Effector memory CD8-positive, alpha-beta T cell (primary cell): ENCODE results near the gene FARP1.
A peak's percentile ranks its signal among the peaks of the same experiment; 100 is the strongest.

ENCODE experiments used
- ATAC-seq: fragments of 150-1000 bp; cut with Tn5 transposase; replicated peaks from 2 replicates; pipeline ENCODE4 v1.10.0; 2021; ENCODE audit warnings: mild to moderate bottlenecking, moderate library complexity
- DNase-seq, 3 experiments: peaks; one replicate each; pipeline ENCODE4 v3.0.0; 2021
- H3K27ac Mint-ChIP-seq, 2 donors: one replicate each; pipeline ENCODE4 v1.8.0; 2022; ENCODE audit warnings: mild to moderate bottlenecking in 2 of 2, mixed read lengths in 2 of 2, moderate library complexity in 2 of 2
- H3K27me3 Mint-ChIP-seq, 2 donors: one replicate each; pipeline ENCODE4 v1.8.0; 2022; ENCODE audit warnings: mixed read lengths in 2 of 2
- H3K36me3 Mint-ChIP-seq: one replicate; pipeline ENCODE4 v1.8.0; 2022; ENCODE audit warnings: mild to moderate bottlenecking, moderate library complexity, mixed read lengths; ENCODE audit not compliant: insufficient read depth
- H3K4me1 Mint-ChIP-seq, 2 donors: one replicate each; pipeline ENCODE4 v1.8.0; 2022; ENCODE audit warnings: low read depth in 2 of 2, mixed read lengths in 2 of 2
- H3K4me3 Mint-ChIP-seq, 2 donors: one replicate each; pipeline ENCODE4 v1.8.0; 2022; ENCODE audit warnings: mild to moderate bottlenecking in 2 of 2, mixed read lengths in 2 of 2, moderate library complexity in 2 of 2
- H3K9me3 Mint-ChIP-seq, 2 donors: one replicate each; pipeline ENCODE4 v1.8.0; 2022; ENCODE audit warnings: mixed read lengths in 2 of 2

Gene FARP1

DNA sequence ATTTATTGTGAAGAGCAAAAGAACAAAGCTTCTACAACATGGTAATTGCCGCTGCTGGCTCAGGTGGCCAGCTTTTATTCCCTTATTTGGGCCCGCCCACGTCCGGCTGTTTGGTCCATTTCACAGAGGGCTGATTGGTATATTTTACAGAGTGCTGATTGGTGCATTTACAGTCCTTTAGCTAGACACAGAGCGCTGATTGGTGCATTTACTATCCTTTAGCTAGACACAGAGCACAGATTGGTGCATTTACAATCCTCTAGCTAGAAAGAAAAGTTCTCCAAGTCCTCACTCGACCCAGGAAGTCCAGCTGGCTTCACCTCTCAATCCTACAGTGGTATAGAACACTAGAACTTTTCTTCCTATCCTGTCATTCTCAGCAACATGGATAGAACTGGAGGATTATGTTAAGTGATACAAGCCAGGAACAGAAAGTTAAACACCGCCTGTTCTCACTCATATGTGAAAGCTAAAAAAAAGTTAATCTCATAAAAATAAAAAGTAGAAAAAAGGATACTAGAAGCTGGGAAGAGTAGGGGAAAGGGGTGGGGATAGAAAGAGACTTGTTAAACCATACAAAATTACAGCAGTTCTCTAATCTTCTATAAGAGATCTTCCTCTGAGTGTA lies 33.6 kb upstream of the FARP1 start:
- Mint-ChIP-seq H3K27me3 (peaks cover 8 to 18% of the 10 kb centered on the region in 2 donors), H3K4me3 (no peak overlapping the region), H3K9me3 (no peaks in the 10 kb centered on the region), H3K36me3 (no peaks in the 10 kb centered on the region), H3K27ac (no peak overlapping the region), H3K4me1 (no peaks in the 10 kb centered on the region)
- DNase-seq (no peak), ATAC-seq (no peak)

DNA sequence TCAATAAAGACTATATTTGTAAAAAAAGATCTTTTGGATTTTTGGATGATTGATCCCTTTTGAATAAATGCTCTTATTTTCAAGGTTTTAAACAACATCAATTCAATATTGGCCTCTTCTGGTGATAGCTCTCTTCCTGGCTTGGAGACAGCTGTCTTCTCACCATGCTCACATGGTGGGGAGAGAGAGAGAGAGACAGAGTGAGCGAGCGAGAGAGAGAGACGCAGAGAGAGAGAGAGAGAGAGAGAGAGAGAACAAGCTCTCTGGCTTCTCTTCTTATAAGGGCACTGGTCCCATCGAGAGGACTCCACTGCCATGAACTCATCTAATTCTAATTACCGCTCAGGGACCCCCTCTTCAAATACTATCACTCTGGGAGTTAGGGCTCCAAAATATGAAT lies 32.1 kb upstream of the FARP1 start:
- H3K4me1 Mint-ChIP-seq = no peaks in the 10 kb centered on the region
- ATAC-seq (no peak), DNase-seq (no peak)
- no peak overlapping the region for H3K27ac Mint-ChIP-seq
- peaks cover 13 to 18% of the 10 kb centered on the region in 2 donors for H3K27me3 Mint-ChIP-seq
- no peak overlapping the region for H3K4me3 Mint-ChIP-seq
- no peaks in the 10 kb centered on the region for H3K9me3 Mint-ChIP-seq
- H3K36me3 Mint-ChIP-seq = no peaks in the 10 kb centered on the region

DNA sequence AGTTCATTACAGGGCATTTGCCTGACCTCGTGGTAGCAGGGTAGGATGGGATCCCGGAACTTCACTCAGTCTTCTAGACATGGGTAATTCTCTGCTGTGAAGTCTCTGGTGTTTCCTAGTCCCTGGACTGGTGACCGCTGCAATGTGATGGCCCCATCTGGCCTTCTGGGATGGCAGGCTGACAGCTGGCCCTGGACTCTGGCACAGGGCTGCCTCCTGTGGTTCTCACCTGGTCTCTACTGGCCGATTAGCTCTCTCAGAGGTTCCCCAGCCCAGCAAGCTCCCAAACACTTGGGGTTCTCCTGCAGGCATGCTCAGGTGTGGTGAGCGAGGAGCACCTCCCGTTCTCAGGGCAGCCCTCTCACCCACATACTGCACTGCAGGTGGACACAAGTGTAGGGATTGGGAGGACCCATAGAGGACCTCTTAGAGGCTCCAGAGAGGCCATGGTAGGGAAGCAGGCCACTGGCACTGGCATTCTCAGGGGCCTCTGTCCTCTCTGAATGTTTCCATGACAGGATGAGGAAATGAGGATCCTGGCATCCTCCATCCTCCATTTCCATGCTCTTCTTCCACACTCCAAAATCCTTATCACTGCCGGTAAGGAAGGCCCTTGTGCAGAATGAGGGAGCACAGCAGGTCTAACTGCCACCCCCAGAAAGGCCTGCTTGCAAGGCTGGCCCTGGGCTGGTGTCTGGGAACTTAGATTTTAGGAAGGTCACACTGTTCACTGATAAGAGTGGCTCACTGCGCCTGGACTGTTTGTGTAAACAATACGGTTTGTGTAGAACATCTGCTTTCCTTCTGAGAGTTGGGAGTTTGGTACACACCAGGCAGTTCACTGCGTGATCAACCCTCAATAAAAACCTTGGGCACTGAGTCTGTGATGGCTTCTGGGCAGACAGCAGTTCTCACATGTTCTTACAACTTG lies 31.5 kb upstream of the FARP1 start:
- no peak for DNase-seq
- ATAC-seq = no peak
- Mint-ChIP-seq H3K4me1 (no peaks in the 10 kb centered on the region), H3K4me3 (no peak overlapping the region), H3K9me3 (no peaks in the 10 kb centered on the region), H3K36me3 (no peaks in the 10 kb centered on the region), H3K27ac (no peak overlapping the region), H3K27me3 (peaks cover 13 to 18% of the 10 kb centered on the region in 2 donors)

DNA sequence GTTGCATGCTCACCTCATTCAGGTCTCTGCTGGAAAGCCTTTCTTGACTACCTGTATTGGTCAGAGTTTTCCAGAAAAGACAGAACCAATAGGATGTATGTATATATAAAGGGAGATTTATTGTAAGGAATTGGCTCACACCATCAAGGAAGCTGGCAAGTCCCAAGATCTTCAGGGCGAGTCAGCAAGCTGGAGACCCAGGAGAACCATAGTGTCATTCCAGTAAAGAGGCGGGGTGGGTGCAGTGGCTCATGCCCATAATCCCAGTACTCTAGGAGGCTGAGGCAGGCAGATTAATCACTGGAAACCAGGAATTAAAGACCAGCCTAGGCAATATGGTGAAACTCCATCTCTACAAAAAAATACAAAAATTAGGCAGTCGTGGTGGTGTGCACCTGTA lies 30.4 kb upstream of the FARP1 start:
- DNase-seq (no peak), ATAC-seq (no peak)
- H3K27me3 Mint-ChIP-seq = peaks cover 13 to 18% of the 10 kb centered on the region in 2 donors
- no peak overlapping the region for H3K4me3 Mint-ChIP-seq
- H3K9me3 Mint-ChIP-seq = no peaks in the 10 kb centered on the region
- no peaks in the 10 kb centered on the region for H3K4me1 Mint-ChIP-seq
- H3K27ac Mint-ChIP-seq = no peak overlapping the region
- no peaks in the 10 kb centered on the region for H3K36me3 Mint-ChIP-seq

DNA sequence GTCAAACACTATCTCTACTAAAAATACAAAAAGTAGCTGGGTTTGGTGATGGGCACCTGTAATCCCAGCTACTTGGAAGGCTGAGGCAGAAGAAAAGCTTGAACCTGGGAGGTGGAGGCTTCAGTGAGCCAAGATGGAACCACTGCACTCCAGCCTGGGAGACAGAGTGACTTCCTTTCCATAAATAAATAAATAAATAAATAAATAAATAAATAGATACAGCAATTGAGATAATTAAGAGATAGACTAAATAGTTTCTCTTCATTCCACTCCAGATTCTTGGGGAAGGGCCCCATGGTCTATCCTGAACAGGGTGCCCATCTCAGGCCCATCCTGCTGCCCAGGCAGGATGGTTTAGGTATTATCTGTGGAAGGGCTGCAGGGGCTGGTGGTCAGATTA lies 24.0 kb upstream of the FARP1 start:
- Mint-ChIP-seq H3K4me1 (no peaks in the 10 kb centered on the region), H3K27ac (no peak overlapping the region), H3K9me3 (peaks cover 0 to 1% of the 10 kb centered on the region in 2 donors), H3K36me3 (no peaks in the 10 kb centered on the region), H3K4me3 (no peak overlapping the region), H3K27me3 (peaks cover 5 to 6% of the 10 kb centered on the region in 2 donors)
- DNase-seq = no peak
- ATAC-seq = no peak

DNA sequence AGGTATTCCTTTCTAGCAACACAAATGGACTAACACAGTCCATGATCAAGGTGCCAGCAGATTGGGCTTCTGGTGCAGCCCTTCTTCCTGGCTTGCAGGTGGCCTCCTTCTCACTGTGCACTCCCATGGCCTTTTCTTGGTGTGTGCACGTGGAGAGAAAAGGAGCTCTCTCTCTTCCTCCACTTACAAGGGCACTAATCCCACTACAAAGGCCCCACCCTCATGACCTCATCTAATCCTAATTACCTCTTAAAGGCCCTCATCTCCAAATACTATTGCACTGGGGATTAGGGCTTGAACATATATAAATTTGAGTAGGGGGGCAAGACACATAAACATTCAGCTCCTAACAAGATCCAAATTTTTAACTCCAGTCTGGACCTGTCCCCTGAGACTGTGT lies 19.7 kb upstream of the FARP1 start:
- no peak for DNase-seq
- no peaks in the 10 kb centered on the region for H3K36me3 Mint-ChIP-seq
- no peak for ATAC-seq
- H3K9me3 Mint-ChIP-seq = peaks cover 6 to 9% of the 10 kb centered on the region in 2 donors
- no peak overlapping the region for H3K4me3 Mint-ChIP-seq
- H3K27me3 Mint-ChIP-seq = peaks cover 7 to 14% of the 10 kb centered on the region in 2 donors
- no peak overlapping the region for H3K27ac Mint-ChIP-seq
- H3K4me1 Mint-ChIP-seq = no peaks in the 10 kb centered on the region

DNA sequence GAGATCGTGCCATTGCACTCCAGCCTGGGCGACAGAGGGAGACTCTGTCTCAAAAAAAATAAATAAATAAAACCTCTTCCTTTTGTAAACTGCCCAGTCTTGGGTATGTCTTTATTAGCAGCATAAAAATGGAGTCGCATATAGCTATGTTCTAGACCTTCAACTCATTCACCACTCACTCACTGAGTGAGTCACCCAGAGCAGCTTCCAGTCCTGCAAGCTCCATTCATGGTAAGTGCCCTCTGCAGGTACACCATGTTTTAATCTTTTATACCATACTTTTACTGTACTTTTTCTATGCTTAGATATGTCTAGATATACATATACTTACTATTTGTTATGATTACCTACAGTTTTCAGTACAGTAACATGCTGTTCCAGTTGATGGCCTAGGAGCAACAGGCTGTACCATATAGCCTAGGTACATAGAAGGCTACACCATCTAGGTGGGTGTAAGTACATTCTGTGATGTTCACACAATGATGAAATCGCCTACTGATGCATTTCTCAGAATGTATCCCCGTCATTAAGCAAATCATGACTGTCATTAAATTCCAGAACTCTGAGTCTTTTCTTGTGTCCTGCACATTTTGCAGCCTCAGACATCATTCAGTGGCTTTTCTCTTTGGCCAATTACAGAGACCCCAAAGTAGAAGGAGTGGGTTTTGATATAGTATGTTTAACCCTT lies 13.7 kb upstream of the FARP1 start:
- DNase-seq (no peak), ATAC-seq (no peak)
- Mint-ChIP-seq H3K4me1 (no peaks in the 10 kb centered on the region), H3K4me3 (no peak overlapping the region), H3K9me3 (peaks cover 4% of the 10 kb centered on the region in 2 donors), H3K27ac (no peak overlapping the region), H3K36me3 (no peaks in the 10 kb centered on the region), H3K27me3 (peaks cover 36 to 37% of the 10 kb centered on the region in 2 donors)

DNA sequence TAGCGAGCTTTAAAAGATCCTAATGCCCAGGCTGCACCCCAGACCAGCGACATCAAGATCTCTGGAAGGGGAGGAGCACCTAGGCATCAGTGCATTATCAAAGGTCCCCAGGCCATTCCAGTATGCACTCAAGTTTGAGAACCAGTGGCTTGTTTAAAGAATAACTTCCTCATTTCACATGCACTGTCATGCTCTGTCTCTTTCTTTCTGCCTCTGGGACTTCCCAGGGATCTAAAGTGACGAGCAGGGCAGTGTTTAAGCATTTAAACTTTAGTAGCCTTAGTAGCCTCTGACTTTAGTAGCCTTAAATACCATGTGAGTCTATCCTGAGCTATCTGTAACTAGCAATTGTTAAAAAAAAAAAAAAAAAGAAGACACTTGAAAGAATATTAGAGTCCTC lies 8.9 kb upstream of the FARP1 start:
- Mint-ChIP-seq H3K9me3 (no peaks in the 10 kb centered on the region), H3K27ac (no peak overlapping the region), H3K27me3 (peaks cover 43 to 48% of the 10 kb centered on the region in 2 donors), H3K4me3 (no peak overlapping the region), H3K36me3 (no peaks in the 10 kb centered on the region), H3K4me1 (no peaks in the 10 kb centered on the region)
- ATAC-seq (no peak), DNase-seq (no peak)

DNA sequence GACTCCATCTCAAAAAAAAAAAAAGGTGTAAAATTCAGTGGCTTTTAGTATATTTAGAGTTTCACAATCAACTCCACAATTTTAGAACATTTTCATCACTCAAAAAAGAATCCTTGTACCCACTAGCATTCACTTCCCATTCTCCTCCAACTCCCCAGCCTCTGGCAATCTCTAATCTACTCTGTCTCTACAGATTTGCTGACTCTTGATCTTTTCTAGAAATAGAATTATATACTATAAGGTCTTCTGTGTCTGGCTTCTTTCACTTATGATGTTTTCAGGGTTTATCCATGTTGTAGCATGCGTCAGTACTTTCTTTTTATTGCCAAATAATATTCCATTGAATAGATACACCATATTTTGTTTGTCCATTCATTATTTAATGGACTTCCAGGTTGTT lies 8.0 kb upstream of the FARP1 start:
- Mint-ChIP-seq H3K36me3 (no peaks in the 10 kb centered on the region), H3K4me3 (no peak overlapping the region), H3K27ac (no peak overlapping the region), H3K27me3 (peaks cover 49 to 57% of the 10 kb centered on the region in 2 donors), H3K9me3 (no peaks in the 10 kb centered on the region), H3K4me1 (no peaks in the 10 kb centered on the region)
- DNase-seq (no peak), ATAC-seq (no peak)

DNA sequence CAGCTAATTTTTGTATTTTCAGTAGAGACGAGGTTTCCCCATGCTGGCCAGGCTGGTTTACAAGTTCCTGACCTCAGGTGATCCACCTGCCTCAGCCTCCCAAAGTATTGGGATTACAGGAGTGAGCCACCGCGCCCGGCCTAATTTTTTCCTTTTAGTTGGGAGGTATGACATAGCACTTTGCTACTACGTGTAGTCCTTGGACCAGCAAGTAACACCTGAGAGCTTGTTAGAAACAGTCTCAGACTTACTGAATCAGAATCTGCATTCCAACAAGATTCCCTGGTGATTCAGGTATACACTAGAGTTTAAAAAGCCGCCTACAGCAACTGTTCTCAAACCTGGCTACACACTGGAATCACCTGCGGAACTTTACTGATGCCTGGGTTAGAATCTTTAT lies 1.8 kb upstream of the FARP1 start:
- H3K36me3 Mint-ChIP-seq = no peaks in the 10 kb centered on the region
- no peak overlapping the region for H3K27ac Mint-ChIP-seq
- peaks cover 51 to 73% of the 10 kb centered on the region in 2 donors for H3K27me3 Mint-ChIP-seq
- H3K4me1 Mint-ChIP-seq = peaks cover 3 to 5% of the 10 kb centered on the region in 2 donors
- H3K4me3 Mint-ChIP-seq = peak overlapping the region in 1 of 2 donors; percentile 14
- ATAC-seq = no peak
- H3K9me3 Mint-ChIP-seq = no peaks in the 10 kb centered on the region
- DNase-seq = no peak

DNA sequence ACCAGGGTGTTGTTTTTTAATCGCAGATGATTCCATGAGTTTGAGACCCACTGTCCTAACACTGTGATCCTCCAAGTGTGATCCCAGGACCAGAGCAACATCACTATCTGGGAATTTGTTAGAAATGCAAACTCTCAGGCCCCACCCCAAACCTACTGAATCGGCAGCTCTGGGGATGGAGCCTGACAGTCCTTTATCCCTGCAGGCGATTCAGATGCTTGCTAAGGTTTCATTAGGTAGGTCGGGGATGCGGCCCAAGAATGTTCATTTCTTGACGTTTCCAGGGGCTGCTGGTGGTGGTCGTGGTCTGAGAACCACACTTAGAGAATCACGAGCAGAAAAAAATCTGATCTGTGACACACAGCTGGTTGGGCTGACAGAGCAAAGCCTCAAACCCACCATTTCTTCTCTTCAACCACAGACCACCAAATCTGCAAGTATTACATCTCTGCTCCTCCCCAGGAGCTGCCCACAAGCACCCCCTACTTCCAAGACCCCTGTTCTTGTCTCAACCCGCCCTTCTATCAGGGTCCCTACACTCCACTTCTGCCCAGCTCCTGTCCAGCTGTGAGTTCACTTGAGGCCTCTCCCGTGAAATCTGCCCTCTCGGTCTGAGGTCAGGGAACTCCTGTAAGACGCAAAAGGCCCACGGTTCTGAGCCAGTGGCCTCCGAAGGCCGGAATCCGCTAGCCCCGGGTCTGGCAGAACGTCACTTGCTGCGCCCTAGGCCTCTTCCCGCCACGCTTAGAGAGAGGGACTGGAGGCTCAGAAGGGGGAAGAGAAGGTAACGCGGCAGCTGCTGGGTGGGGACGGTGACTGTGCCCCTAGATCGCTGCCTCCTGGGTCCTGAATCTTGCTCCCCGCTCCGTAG lies 1.1 kb upstream of the FARP1 start:
- Mint-ChIP-seq H3K4me3 (peak overlapping the region; percentile 32 to 59), H3K27ac (no peak overlapping the region), H3K36me3 (no peaks in the 10 kb centered on the region), H3K9me3 (no peaks in the 10 kb centered on the region), H3K27me3 (peaks cover 46 to 75% of the 10 kb centered on the region in 2 donors), H3K4me1 (peaks cover 3 to 5% of the 10 kb centered on the region in 2 donors)
- ATAC-seq (no peak), DNase-seq (no peak)

DNA sequence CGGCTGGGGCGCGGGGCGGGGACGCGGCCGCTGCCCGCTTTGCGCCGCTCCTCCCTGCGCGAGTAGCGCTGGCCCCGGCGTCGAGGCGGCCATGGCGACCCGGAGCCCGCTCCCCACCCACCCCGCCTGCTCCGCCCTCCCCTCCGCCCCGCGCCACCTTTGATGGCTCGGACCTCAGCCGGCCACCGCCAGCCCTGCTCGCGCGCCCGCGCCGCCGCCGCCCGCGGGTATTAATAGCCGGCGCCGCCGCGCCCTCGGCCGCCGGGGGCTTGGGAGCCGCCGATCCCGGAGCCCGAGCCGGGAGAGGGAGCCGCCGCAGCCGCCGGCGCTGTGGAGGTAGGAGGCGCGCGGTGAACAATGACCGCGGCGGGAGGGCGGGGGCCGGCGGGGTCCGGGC lies 261 bp downstream of the FARP1 start:
- no peak overlapping the region for H3K4me3 Mint-ChIP-seq
- DNase-seq (no peak), ATAC-seq (no peak)
- H3K27me3 Mint-ChIP-seq = peaks cover 47 to 82% of the 10 kb centered on the region in 2 donors
- no peaks in the 10 kb centered on the region for H3K9me3 Mint-ChIP-seq
- H3K27ac Mint-ChIP-seq = no peak overlapping the region
- H3K36me3 Mint-ChIP-seq = no peaks in the 10 kb centered on the region
- H3K4me1 Mint-ChIP-seq = peaks cover 3 to 5% of the 10 kb centered on the region in 2 donors

DNA sequence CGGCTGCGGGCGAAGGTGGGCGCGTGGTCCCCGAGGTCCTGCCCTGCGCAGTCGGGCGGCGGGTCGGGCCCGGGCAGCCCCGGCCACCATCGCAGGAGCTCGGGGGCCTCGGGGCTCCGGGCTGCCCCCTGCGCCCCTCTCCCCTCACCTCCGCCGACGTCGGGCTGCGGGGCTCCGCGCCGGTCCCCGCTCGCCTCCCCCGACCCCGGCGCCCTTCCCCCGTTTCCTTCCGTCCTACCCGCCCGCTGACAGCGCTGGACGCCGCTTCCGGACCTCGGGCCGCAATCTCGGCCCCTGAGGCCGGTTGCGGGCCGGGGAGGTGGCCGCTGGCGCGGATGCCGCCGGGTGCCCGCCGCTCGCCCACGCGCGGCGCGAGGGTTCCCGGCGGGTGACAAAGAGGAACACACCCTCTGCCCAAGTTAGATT lies 720 bp downstream of the FARP1 start:
- Mint-ChIP-seq H3K27me3 (peaks cover 51 to 82% of the 10 kb centered on the region in 2 donors), H3K4me1 (peaks cover 3 to 5% of the 10 kb centered on the region in 2 donors), H3K4me3 (peak overlapping the region; percentile 54 to 63), H3K36me3 (no peaks in the 10 kb centered on the region), H3K9me3 (no peaks in the 10 kb centered on the region), H3K27ac (no peak overlapping the region)
- ATAC-seq (no peak), DNase-seq (no peak)
